Central memory CD4-positive, alpha-beta T cell (primary cell): Measurements from ENCODE around the gene HSPA12B.

Source experiments
- DNase-seq: peaks from one replicate; pipeline ENCODE4 v3.0.0; 2022

HSPA12B gene

GRCh38 chr20:3749689-3750531, 17.4 kb downstream of the HSPA12B start:
- DNase-seq = no peak

GRCh38 chr20:3751305-3751674, 18.8 kb downstream of the HSPA12B start:
- DNase-seq = no peak

- peak; percentile 64 for DNase-seq
Measured at GRCh38 chr20:3751675-3752385, 19.3 kb downstream of the HSPA12B start.

- DNase-seq = no peak
Measured at GRCh38 chr20:3752386-3752759, 19.9 kb downstream of the HSPA12B start.

- peak; percentile 57 for DNase-seq
Measured at GRCh38 chr20:3753098-3753497, 20.6 kb downstream of the HSPA12B start.

- DNase-seq = no peak
Measured at GRCh38 chr20:3753501-3754275, 21.2 kb downstream of the HSPA12B start.

- DNase-seq = no peak
Measured at GRCh38 chr20:3754276-3754630, 21.8 kb downstream of the HSPA12B start.

- DNase-seq = no peak
Measured at GRCh38 chr20:3755269-3755668, 22.8 kb downstream of the HSPA12B start.

GRCh38 chr20:3755814-3756480, 23.5 kb downstream of the HSPA12B start:
- no peak for DNase-seq

GRCh38 chr20:3757268-3757667, 24.8 kb downstream of the HSPA12B start:
- DNase-seq = no peak

- DNase-seq = no peak
Measured at GRCh38 chr20:3758566-3758965, 26.1 kb downstream of the HSPA12B start.

- DNase-seq = no peak
Measured at GRCh38 chr20:3759316-3759823, 26.9 kb downstream of the HSPA12B start.

GRCh38 chr20:3759884-3760283, 27.4 kb downstream of the HSPA12B start:
- no peak for DNase-seq

GRCh38 chr20:3760655-3761348, 28.3 kb downstream of the HSPA12B start:
- no peak for DNase-seq

- no peak for DNase-seq
Measured at GRCh38 chr20:3763671-3764601, 31.5 kb downstream of the HSPA12B start.

- no peak for DNase-seq
Measured at GRCh38 chr20:3764659-3765058, 32.2 kb downstream of the HSPA12B start.

GRCh38 chr20:3765171-3765882, 32.8 kb downstream of the HSPA12B start:
- no peak for DNase-seq

GRCh38 chr20:3766422-3767109, 34.1 kb downstream of the HSPA12B start:
- no peak for DNase-seq

- no peak for DNase-seq
Measured at GRCh38 chr20:3767110-3767426, 34.6 kb downstream of the HSPA12B start.
